Measurements from ENCODE around the gene SLFN14. TPM values are rescaled to one million over a fixed set of nuclear protein-coding genes. Genes with fewer than 3 reads are reported as not detected.

The SLFN14 gene
- total RNA-seq, 2 donors from 2014 or later, result not detected

DNA sequence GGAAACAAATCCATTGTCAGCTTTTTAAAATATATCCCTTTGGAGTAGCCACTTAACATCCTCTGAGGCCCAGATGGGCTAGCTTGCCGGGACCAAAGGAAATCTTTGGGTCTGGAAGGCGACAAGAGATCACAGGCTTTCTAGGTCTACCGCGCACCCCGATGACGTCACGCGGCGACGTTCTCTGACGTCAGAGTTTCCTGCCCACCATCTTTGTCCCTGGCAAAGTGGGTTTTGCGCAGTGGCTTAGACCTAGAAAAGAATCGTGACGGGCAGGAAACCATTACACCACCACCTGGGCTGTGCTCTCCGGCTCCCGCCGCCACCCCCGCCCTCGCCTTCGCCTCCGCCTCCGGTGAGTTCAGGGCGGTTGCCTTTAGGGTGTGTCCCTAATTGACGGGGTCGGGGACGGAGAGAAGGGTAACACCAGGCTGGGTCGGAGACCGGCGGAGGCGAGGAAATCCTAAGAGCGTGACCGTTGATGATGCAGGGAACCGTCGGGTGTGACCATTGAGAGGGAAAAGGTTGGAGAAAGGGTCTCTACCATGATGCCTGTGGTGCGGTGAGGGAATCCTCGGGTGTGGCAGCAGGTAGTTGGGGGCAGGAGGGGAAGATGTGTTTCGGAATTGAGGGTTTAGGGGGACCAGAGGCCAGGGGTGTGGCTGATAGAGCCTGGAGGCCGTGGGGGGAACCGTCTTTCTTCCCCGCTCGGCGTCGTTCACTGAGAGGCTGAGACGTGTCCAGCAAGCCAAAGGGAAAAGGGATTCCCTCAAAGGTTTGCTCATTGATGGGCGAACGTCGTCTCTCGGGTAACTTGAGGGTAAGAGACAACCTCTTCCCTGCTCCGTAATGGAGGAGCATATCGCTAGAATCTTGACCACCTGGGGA, 26.7 kb upstream of the SLFN14 start, which contains the start of gene AP2B1:
Gene AP2B1, plus strand, starts transcription at position 249 of the 888 bp plus-strand sequence. CDS start 6,709 bp downstream, outside the sequence.
- Histone ChIP-seq H3K27me3 (ENCODE audit: control insufficient read depth, insufficient read depth, low read length, poor library complexity, severe bottlenecking) (peaks cover 23% of the 10 kb centered on the region), H3K9ac (ENCODE audit: extremely low read depth, low read length, poor library complexity, severe bottlenecking) (peak within 1 kb of the TSS; percentile 96), H3K4me3 (ENCODE audit: low read length) (peak within 1 kb of the TSS; percentile 97), H3K27ac (ENCODE audit: low read depth, low read length) (peak within 1 kb of the TSS; percentile 93), H3K9me3 (ENCODE audit: control insufficient read depth, low read length) (no peaks in the 10 kb centered on the region), H3K4me1 (ENCODE audit: control insufficient read depth, insufficient read depth, low read length) (peaks cover 13% of the 10 kb centered on the region), H3K36me3 (ENCODE audit: control insufficient read depth, insufficient read depth, low read length) (no peaks in the 10 kb centered on the region)
- no peaks in the 10 kb centered on the region for H3K36me3 Mint-ChIP-seq (ENCODE audit: low read depth)
- TF ChIP-seq, protein P1, sequence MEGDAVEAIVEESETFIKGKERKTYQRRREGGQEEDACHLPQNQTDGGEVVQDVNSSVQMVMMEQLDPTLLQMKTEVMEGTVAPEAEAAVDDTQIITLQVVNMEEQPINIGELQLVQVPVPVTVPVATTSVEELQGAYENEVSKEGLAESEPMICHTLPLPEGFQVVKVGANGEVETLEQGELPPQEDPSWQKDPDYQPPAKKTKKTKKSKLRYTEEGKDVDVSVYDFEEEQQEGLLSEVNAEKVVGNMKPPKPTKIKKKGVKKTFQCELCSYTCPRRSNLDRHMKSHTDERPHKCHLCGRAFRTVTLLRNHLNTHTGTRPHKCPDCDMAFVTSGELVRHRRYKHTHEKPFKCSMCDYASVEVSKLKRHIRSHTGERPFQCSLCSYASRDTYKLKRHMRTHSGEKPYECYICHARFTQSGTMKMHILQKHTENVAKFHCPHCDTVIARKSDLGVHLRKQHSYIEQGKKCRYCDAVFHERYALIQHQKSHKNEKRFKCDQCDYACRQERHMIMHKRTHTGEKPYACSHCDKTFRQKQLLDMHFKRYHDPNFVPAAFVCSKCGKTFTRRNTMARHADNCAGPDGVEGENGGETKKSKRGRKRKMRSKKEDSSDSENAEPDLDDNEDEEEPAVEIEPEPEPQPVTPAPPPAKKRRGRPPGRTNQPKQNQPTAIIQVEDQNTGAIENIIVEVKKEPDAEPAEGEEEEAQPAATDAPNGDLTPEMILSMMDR (conservative IDR thresholded peaks at IDR 0.05), result no peak
- no peaks in the 10 kb centered on the region for H3K9me3 Mint-ChIP-seq
- WGBS, 2 experiments (ENCODE audit: insufficient coverage in 1 of 2, insufficient read length in 1 of 2), result 0 to 1% methylated on average over 34 to 50 of the region's 50 CpGs
- peak within 1 kb of the TSS; percentile 95 for H3K4me3 Mint-ChIP-seq
- H3K27me3 Mint-ChIP-seq (ENCODE audit: insufficient read depth), result peaks cover 16% of the 10 kb centered on the region
- peak within 1 kb of the TSS; percentile 99 for H3K27ac Mint-ChIP-seq
- DNase-seq, result peak; percentile 100
- H3K4me1 Mint-ChIP-seq, result peaks cover 15% of the 10 kb centered on the region

DNA sequence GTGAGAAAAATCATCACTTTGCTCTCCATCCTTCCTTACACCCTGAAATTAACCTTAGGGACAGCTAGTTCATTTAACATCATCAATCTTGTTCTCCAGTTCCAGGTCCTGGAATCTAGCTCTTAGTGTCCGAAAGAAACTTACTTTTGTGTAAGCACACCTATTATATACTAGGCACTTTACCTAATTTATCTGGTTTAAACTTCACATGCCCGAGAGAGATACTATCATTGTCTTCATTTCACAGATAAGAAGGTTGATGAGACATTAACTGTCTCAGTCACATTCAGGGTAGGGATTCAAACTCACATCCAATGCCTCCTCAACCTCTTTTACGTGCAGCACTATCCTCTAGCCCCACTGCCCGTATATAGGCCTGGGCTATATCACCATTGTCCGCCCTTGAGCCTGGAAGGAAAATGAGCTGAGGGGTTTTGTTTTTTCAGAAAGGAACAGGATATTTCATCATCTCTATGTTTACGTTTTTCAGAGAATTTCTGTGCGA, 26.0 kb upstream of the SLFN14 start:
- peak overlapping the region; percentile 93 for H3K27ac ChIP-seq (ENCODE audit: low read depth, low read length)
- H3K27me3 Mint-ChIP-seq (ENCODE audit: insufficient read depth), result peaks cover 18% of the 10 kb centered on the region
- H3K4me3 ChIP-seq (ENCODE audit: low read length), result peak overlapping the region; percentile 97
- no peaks in the 10 kb centered on the region for H3K9me3 Mint-ChIP-seq
- no peaks in the 10 kb centered on the region for H3K9me3 ChIP-seq (ENCODE audit: control insufficient read depth, low read length)
- no peak for DNase-seq
- peak overlapping the region; percentile 99 for H3K27ac Mint-ChIP-seq
- TF ChIP-seq, protein P1 (conservative IDR thresholded peaks at IDR 0.05), result no peak
- H3K36me3 Mint-ChIP-seq (ENCODE audit: low read depth), result no peaks in the 10 kb centered on the region
- H3K27me3 ChIP-seq (ENCODE audit: control insufficient read depth, insufficient read depth, low read length, poor library complexity, severe bottlenecking), result peaks cover 23% of the 10 kb centered on the region
- H3K4me1 Mint-ChIP-seq, result peaks cover 15% of the 10 kb centered on the region
- peak overlapping the region; percentile 96 for H3K9ac ChIP-seq (ENCODE audit: extremely low read depth, low read length, poor library complexity, severe bottlenecking)
- no peaks in the 10 kb centered on the region for H3K36me3 ChIP-seq (ENCODE audit: control insufficient read depth, insufficient read depth, low read length)
- WGBS, 2 experiments (ENCODE audit: insufficient coverage in 1 of 2, insufficient read length in 1 of 2), result 53 to 74% methylated on average over 3 to 7 of the region's 7 CpGs
- H3K4me1 ChIP-seq (ENCODE audit: control insufficient read depth, insufficient read depth, low read length), result peaks cover 13% of the 10 kb centered on the region
- H3K4me3 Mint-ChIP-seq, result peak overlapping the region; percentile 95

DNA sequence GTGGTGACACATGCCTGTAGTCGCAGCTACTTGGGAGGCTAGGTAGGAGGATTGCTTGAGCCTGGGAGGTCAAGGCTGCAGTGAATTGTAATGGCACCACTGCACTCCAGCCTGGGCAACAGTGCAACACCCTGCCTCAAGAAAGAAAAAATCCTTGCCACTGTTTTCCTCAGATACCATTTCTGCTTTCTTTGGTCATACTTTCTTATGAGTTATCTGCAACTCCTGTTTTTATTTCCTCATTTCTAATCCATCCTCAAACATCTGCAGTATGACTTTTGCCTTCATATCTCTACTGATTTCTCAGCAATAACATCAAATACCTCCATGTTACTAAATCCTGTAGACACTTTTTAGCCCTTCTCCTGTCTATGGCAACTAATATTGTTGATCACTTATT, 23.4 kb upstream of the SLFN14 start:
- Mint-ChIP-seq H3K27ac (no peak overlapping the region), H3K9me3 (no peaks in the 10 kb centered on the region), H3K4me3 (no peak overlapping the region), H3K27me3 (ENCODE audit: insufficient read depth) (peaks cover 18% of the 10 kb centered on the region), H3K36me3 (ENCODE audit: low read depth) (no peaks in the 10 kb centered on the region), H3K4me1 (peaks cover 9% of the 10 kb centered on the region)
- TF ChIP-seq, protein P1 (conservative IDR thresholded peaks at IDR 0.05), result no peak
- WGBS, 2 experiments (ENCODE audit: insufficient coverage in 1 of 2, insufficient read length in 1 of 2), result 78% methylated on average over 1 of the region's 1 CpG; no CpG with 5 or more reads in 1 of the 2 experiments
- H3K36me3 ChIP-seq (ENCODE audit: control insufficient read depth, insufficient read depth, low read length), result no peaks in the 10 kb centered on the region
- no peak overlapping the region for H3K9ac ChIP-seq (ENCODE audit: extremely low read depth, low read length, poor library complexity, severe bottlenecking)
- H3K27ac ChIP-seq (ENCODE audit: low read depth, low read length), result no peak overlapping the region
- no peak for DNase-seq
- peaks cover 23% of the 10 kb centered on the region for H3K27me3 ChIP-seq (ENCODE audit: control insufficient read depth, insufficient read depth, low read length, poor library complexity, severe bottlenecking)
- H3K9me3 ChIP-seq (ENCODE audit: control insufficient read depth, low read length), result no peaks in the 10 kb centered on the region
- peaks cover 5% of the 10 kb centered on the region for H3K4me1 ChIP-seq (ENCODE audit: control insufficient read depth, insufficient read depth, low read length)
- H3K4me3 ChIP-seq (ENCODE audit: low read length), result no peak overlapping the region

Data from endodermal cell (in vitro differentiated cells).